Natural killer cell (primary cell): ENCODE data around the gene MAP7D2. TPM values are rescaled to one million over a fixed set of nuclear protein-coding genes. Genes with fewer than 3 reads are reported as not detected.

Experiments
- ATAC-seq, 3 donors: fragments of 150-1000 bp in 2 of 3; fragments of 200-7000 bp in 1 of 3; cut with Tn5 transposase; 1 replicate in 1 of 3; 2 replicates in 2 of 3; pipeline ENCODE4 v1.10.0; 2021; ENCODE audit warnings: mild to moderate bottlenecking in 2 of 3, moderate library complexity in 2 of 3
- DNase-seq, 2 donors: peaks; one replicate each; pipeline versions ENCODE4 v3.0.0 to v3.0.0-alpha.2; 2013 to 2021; ENCODE audit warnings: mixed read lengths in 1 of 2
- H3K27ac ChIP-seq: one replicate; pipeline ENCODE4 v1.5.1; 2013; ENCODE audit warnings: mild to moderate bottlenecking, low read length
- H3K27me3 ChIP-seq: one replicate; pipeline ENCODE4 v1.6.1; 2013; ENCODE audit warnings: low read length; ENCODE audit not compliant: control insufficient read depth, insufficient read depth
- H3K36me3 ChIP-seq: one replicate; pipeline ENCODE4 v1.6.1; 2013; ENCODE audit warnings: low read length; ENCODE audit not compliant: control insufficient read depth, insufficient read depth
- H3K4me1 ChIP-seq: one replicate; pipeline ENCODE4 v1.6.1; 2013; ENCODE audit warnings: low read length; ENCODE audit not compliant: control insufficient read depth, insufficient read depth
- H3K4me3 ChIP-seq: one replicate; pipeline ENCODE4 v1.5.1; 2013; ENCODE audit warnings: low read length
- H3K9me3 ChIP-seq: one replicate; pipeline ENCODE4 v1.6.1; 2013; ENCODE audit warnings: low read length; ENCODE audit not compliant: control insufficient read depth, insufficient read depth
- H3K27ac Mint-ChIP-seq, 2 donors: one replicate each; pipeline ENCODE4 v1.8.0; 2022; ENCODE audit warnings: mild to moderate bottlenecking in 2 of 2, mixed read lengths in 2 of 2, moderate library complexity in 1 of 2
- H3K27me3 Mint-ChIP-seq, 2 donors: one replicate each; pipeline ENCODE4 v1.8.0; 2022; ENCODE audit warnings: low read depth in 2 of 2, mixed read lengths in 2 of 2
- H3K36me3 Mint-ChIP-seq: one replicate; pipeline ENCODE4 v1.8.0; 2022; ENCODE audit warnings: mixed read lengths
- H3K4me1 Mint-ChIP-seq, 2 donors: one replicate each; pipeline ENCODE4 v1.8.0; 2022; ENCODE audit warnings: mixed read lengths in 2 of 2
- H3K4me3 Mint-ChIP-seq: one replicate; pipeline ENCODE4 v1.8.0; 2022; ENCODE audit warnings: mild to moderate bottlenecking, moderate library complexity, mixed read lengths
- H3K9me3 Mint-ChIP-seq, 2 donors: one replicate each; pipeline ENCODE4 v1.8.0; 2022; ENCODE audit warnings: mixed read lengths in 2 of 2
- WGBS: methylation state at CpG from one replicate; pipeline ENCODE4 v1.1.7; 2013; ENCODE audit warnings: missing lambda C conversion rate; ENCODE audit not compliant: insufficient coverage; 5-methylcytosine and 5-hydroxymethylcytosine counted together
- intact Hi-C: fragments of 100-400 bp; cut with micrococcal nuclease; formaldehyde crosslinking; loops from one replicate; pipeline ENCODE4 v1.14.2; 2022
- total RNA-seq, 4 donors: library from RNA; stranded (reverse); fragments of 120-200 nt in 1 of 4; gene quantifications; one replicate each; pipeline versions ENCODE4 v1.2.3 to v1.2.4, GENCODE V29; 2013 to 2022
- TF ChIP-seq, protein P1 (sequence below): fragments of 200-600 bp; IDR thresholded peaks from one replicate; pipeline ENCODE4 v1.8.0; 2022; ENCODE audit warnings: antibody characterized with exemption

Gene MAP7D2
- total RNA-seq, 3 donors from 2014 or later (not counting 1 experiment from before 2014, with no cell fraction given): 0.09 to 1.5 TPM; not detected in 1

DNA sequence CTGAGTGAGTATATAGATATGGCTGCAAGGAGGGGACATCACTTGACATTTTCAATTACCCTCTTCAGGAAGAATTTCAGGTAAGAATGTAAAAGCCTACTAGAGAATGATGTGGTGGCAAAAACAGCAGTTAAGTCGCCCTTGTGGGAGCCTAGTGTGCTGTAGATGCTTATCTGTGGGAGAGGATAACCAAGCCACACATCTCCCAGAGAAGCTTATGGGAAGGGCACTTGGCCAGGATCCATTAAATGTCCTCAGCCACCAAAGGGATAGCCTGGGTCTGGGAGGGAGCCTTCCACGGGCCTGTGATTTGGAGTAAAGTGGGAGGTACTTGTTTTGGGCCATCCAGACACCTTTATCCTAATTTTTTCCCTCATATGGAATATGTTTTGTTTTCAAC, 84.5 kb downstream of the MAP7D2 start:
- Mint-ChIP-seq H3K27ac (no peak overlapping the region), H3K4me1 (peaks cover 0 to 10% of the 10 kb centered on the region in 2 donors), H3K36me3 (no peaks in the 10 kb centered on the region), H3K27me3 (no peaks in the 10 kb centered on the region), H3K9me3 (no peaks in the 10 kb centered on the region), H3K4me3 (no peak overlapping the region)
- H3K27ac ChIP-seq: no peak overlapping the region
- TF ChIP-seq, protein P1, sequence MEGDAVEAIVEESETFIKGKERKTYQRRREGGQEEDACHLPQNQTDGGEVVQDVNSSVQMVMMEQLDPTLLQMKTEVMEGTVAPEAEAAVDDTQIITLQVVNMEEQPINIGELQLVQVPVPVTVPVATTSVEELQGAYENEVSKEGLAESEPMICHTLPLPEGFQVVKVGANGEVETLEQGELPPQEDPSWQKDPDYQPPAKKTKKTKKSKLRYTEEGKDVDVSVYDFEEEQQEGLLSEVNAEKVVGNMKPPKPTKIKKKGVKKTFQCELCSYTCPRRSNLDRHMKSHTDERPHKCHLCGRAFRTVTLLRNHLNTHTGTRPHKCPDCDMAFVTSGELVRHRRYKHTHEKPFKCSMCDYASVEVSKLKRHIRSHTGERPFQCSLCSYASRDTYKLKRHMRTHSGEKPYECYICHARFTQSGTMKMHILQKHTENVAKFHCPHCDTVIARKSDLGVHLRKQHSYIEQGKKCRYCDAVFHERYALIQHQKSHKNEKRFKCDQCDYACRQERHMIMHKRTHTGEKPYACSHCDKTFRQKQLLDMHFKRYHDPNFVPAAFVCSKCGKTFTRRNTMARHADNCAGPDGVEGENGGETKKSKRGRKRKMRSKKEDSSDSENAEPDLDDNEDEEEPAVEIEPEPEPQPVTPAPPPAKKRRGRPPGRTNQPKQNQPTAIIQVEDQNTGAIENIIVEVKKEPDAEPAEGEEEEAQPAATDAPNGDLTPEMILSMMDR: no peak
- intact Hi-C loops: no loop called here
- DNase-seq (no peak), ATAC-seq (no peak)
- H3K9me3 ChIP-seq: no peaks in the 10 kb centered on the region
- no peak overlapping the region for H3K4me3 ChIP-seq
- H3K36me3 ChIP-seq: no peaks in the 10 kb centered on the region
- H3K4me1 ChIP-seq: peaks cover 9% of the 10 kb centered on the region
- H3K27me3 ChIP-seq: no peaks in the 10 kb centered on the region
- no CpG with 5 or more reads among the region's 2 CpGs for WGBS

DNA sequence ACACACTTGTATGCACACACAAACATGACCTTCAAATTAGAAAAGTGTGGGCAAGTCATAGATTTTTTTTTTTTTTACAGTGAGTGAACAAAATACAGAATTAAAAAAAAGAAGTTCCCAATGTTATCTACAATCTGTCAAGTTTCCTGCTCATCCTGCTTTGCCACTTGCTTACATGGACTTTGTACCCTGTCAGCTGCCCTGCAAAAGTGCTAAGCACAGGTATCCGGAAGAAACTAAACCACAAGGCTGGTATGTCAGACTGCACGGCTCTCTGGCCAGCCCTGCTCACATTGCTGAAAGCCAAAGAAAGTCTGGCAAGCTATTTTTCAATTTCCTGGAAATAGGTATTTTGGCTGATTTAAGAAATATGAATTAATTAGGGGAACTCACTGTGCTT, 87.0 kb downstream of the MAP7D2 start:
- no peak overlapping the region for H3K27ac ChIP-seq
- H3K4me3 Mint-ChIP-seq: peak overlapping the region; percentile 9
- no peaks in the 10 kb centered on the region for H3K36me3 ChIP-seq
- ATAC-seq: peak in 1 of 3 donors; percentile 49
- H3K9me3 Mint-ChIP-seq: no peaks in the 10 kb centered on the region
- H3K4me3 ChIP-seq: no peak overlapping the region
- no peaks in the 10 kb centered on the region for H3K27me3 ChIP-seq
- peaks cover 9% of the 10 kb centered on the region for H3K4me1 ChIP-seq
- intact Hi-C loops: no loop called here
- H3K27ac Mint-ChIP-seq: no peak overlapping the region
- no peaks in the 10 kb centered on the region for H3K9me3 ChIP-seq
- H3K36me3 Mint-ChIP-seq: no peaks in the 10 kb centered on the region
- H3K27me3 Mint-ChIP-seq: no peaks in the 10 kb centered on the region
- DNase-seq: no peak
- 4% methylated on average over 2 of the region's 2 CpGs for WGBS
- H3K4me1 Mint-ChIP-seq: peaks cover 0 to 10% of the 10 kb centered on the region in 2 donors
- TF ChIP-seq, protein P1: no peak

DNA sequence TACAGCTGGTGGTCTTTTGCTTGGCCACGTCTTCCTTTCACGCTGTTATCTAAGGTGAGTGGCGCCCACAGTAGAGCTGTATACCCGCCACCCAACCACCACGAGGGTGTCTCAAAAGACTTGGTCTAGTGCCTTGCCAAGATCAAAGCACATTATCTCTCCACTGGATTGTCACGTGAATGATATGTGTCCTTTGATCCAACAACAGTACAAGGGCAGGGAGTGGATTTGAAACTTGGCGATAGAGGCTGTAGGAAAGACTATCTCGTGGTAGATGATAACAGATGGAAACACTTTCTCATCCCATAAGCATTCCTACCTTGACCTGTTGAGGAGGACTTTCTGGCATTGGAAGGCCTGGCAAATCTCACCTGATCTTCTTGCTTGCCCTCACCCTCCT, 88.1 kb downstream of the MAP7D2 start:
- no peak overlapping the region for H3K27ac ChIP-seq
- ATAC-seq (peak in 1 of 3 donors; percentile 10), DNase-seq (no peak)
- 78% methylated on average over 5 of the region's 8 CpGs for WGBS
- no peaks in the 10 kb centered on the region for H3K36me3 ChIP-seq
- H3K4me1 ChIP-seq: peaks cover 9% of the 10 kb centered on the region
- intact Hi-C loops: no loop called here
- Mint-ChIP-seq H3K4me1 (peaks cover 0 to 10% of the 10 kb centered on the region in 2 donors), H3K4me3 (no peak overlapping the region), H3K9me3 (no peaks in the 10 kb centered on the region), H3K27ac (no peak overlapping the region), H3K36me3 (no peaks in the 10 kb centered on the region), H3K27me3 (no peaks in the 10 kb centered on the region)
- no peaks in the 10 kb centered on the region for H3K9me3 ChIP-seq
- H3K27me3 ChIP-seq: no peaks in the 10 kb centered on the region
- no peak overlapping the region for H3K4me3 ChIP-seq
- TF ChIP-seq, protein P1: no peak

DNA sequence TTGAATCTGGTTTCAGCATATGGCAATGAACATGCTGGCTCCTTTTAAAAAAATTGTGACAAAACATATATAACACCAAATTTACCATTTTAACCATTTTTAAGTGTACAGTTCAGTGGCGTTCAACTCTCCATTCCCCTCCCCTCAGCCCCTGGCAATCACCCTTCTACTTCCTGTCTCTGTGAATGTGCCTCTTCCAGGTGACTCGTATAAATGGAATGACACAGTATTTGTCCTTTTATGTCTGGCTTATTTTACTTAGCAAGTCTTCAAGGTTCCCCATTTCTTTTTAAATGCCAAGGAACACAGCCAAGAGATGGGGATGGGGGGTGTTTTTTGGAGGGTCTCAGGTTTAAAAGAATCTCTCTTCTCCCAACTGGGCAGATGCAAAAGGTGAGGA, 90.4 kb downstream of the MAP7D2 start:
- no peaks in the 10 kb centered on the region for H3K36me3 Mint-ChIP-seq
- DNase-seq (no peak), ATAC-seq (no peak)
- no peak overlapping the region for H3K4me3 Mint-ChIP-seq
- no peak overlapping the region for H3K27ac Mint-ChIP-seq
- Histone ChIP-seq H3K4me3 (no peak overlapping the region), H3K27me3 (no peaks in the 10 kb centered on the region), H3K36me3 (no peaks in the 10 kb centered on the region), H3K27ac (no peak overlapping the region), H3K9me3 (no peaks in the 10 kb centered on the region), H3K4me1 (peaks cover 9% of the 10 kb centered on the region)
- WGBS: 21% methylated on average over 2 of the region's 2 CpGs
- no peaks in the 10 kb centered on the region for H3K9me3 Mint-ChIP-seq
- H3K4me1 Mint-ChIP-seq: peaks cover 0 to 10% of the 10 kb centered on the region in 2 donors
- intact Hi-C loops: no loop called here
- TF ChIP-seq, protein P1: no peak
- peaks cover 0 to 2% of the 10 kb centered on the region in 2 donors for H3K27me3 Mint-ChIP-seq
